Measurements from ENCODE around the gene OGDH.

OGDH gene

GRCh38 chr7:44606341-44607140 lies at the start of gene OGDH (continued):
- TF ChIP-seq, protein P1, sequence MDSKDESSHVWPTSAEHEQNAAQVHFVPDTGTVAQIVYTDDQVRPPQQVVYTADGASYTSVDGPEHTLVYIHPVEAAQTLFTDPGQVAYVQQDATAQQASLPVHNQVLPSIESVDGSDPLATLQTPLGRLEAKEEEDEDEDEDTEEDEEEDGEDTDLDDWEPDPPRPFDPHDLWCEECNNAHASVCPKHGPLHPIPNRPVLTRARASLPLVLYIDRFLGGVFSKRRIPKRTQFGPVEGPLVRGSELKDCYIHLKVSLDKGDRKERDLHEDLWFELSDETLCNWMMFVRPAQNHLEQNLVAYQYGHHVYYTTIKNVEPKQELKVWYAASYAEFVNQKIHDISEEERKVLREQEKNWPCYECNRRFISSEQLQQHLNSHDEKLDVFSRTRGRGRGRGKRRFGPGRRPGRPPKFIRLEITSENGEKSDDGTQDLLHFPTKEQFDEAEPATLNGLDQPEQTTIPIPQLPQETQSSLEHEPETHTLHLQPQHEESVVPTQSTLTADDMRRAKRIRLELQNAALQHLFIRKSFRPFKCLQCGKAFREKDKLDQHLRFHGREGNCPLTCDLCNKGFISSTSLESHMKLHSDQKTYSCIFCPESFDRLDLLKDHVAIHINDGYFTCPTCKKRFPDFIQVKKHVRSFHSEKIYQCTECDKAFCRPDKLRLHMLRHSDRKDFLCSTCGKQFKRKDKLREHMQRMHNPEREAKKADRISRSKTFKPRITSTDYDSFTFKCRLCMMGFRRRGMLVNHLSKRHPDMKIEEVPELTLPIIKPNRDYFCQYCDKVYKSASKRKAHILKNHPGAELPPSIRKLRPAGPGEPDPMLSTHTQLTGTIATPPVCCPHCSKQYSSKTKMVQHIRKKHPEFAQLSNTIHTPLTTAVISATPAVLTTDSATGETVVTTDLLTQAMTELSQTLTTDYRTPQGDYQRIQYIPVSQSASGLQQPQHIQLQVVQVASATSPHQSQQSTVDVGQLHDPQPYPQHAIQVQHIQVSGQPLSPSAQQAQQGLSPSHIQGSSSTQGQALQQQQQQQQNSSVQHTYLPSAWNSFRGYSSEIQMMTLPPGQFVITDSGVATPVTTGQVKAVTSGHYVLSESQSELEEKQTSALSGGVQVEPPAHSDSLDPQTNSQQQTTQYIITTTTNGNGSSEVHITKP (tag by site-specific recombination; IDR thresholded peaks at IDR 0.05): peak; percentile 58; the same call in 1 of the 2 replicates
- TF ChIP-seq ZBTB17 (tag by site-specific recombination; IDR thresholded peaks at IDR 0.05): peak; percentile 93
- TF ChIP-seq ZNF423 (tag by site-specific recombination; IDR thresholded peaks at IDR 0.05): no peak
- peak; percentile 99 for TF ChIP-seq PBX3 (CRISPR knock-in tag; IDR thresholded peaks at IDR 0.05)
- TF ChIP-seq, protein P2, sequence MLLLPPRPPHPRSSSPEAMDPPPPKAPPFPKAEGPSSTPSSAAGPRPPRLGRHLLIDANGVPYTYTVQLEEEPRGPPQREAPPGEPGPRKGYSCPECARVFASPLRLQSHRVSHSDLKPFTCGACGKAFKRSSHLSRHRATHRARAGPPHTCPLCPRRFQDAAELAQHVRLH (tag by site-specific recombination; IDR thresholded peaks at IDR 0.05): 0 out of 2 replicates have a peak, but pooled peaks have one; percentile 18
- TF ChIP-seq ZNF785 (tag by site-specific recombination; IDR thresholded peaks at IDR 0.05): no peak
- peak; percentile 92 for TF ChIP-seq ZNF501 (tag by site-specific recombination; IDR thresholded peaks at IDR 0.05)
- TF ChIP-seq IKZF3 (tag by site-specific recombination; IDR thresholded peaks at IDR 0.05): peak; percentile 60
- 0 out of 2 replicates have a peak, but pooled peaks have one; percentile 69 for TF ChIP-seq ZFP37 (tag by site-specific recombination; IDR thresholded peaks at IDR 0.05)
- TF ChIP-seq ZEB2 (tag by site-specific recombination; IDR thresholded peaks at IDR 0.05): peak; percentile 98
- TF ChIP-seq, protein P3, sequence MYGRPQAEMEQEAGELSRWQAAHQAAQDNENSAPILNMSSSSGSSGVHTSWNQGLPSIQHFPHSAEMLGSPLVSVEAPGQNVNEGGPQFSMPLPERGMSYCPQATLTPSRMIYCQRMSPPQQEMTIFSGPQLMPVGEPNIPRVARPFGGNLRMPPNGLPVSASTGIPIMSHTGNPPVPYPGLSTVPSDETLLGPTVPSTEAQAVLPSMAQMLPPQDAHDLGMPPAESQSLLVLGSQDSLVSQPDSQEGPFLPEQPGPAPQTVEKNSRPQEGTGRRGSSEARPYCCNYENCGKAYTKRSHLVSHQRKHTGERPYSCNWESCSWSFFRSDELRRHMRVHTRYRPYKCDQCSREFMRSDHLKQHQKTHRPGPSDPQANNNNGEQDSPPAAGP (tag by site-specific recombination; IDR thresholded peaks at IDR 0.05): peak; percentile 80
- peak; percentile 52; the same call in 1 of the 2 replicates for TF ChIP-seq OVOL3 (tag by site-specific recombination; IDR thresholded peaks at IDR 0.05)
- TF ChIP-seq SETDB1 (IDR thresholded peaks at IDR 0.05; ENCODE audit: insufficient read length, low read length): no peak
- TF ChIP-seq ZNF639 (tag by site-specific recombination; IDR thresholded peaks at IDR 0.05): peak; percentile 50; the same call in 1 of the 2 replicates
- TF ChIP-seq FEZF1 (tag by site-specific recombination; IDR thresholded peaks at IDR 0.05): peak; percentile 12; the same call in 1 of the 2 replicates
- TF ChIP-seq, protein P4, sequence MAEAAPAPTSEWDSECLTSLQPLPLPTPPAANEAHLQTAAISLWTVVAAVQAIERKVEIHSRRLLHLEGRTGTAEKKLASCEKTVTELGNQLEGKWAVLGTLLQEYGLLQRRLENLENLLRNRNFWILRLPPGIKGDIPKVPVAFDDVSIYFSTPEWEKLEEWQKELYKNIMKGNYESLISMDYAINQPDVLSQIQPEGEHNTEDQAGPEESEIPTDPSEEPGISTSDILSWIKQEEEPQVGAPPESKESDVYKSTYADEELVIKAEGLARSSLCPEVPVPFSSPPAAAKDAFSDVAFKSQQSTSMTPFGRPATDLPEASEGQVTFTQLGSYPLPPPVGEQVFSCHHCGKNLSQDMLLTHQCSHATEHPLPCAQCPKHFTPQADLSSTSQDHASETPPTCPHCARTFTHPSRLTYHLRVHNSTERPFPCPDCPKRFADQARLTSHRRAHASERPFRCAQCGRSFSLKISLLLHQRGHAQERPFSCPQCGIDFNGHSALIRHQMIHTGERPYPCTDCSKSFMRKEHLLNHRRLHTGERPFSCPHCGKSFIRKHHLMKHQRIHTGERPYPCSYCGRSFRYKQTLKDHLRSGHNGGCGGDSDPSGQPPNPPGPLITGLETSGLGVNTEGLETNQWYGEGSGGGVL (tag by site-specific recombination; IDR thresholded peaks at IDR 0.05): 0 out of 2 replicates have a peak, but pooled peaks have one; percentile 11
- TF ChIP-seq GLIS1 (tag by site-specific recombination; IDR thresholded peaks at IDR 0.05): peak; percentile 78
- peak; percentile 82 for TF ChIP-seq KLF16 (tag by site-specific recombination; IDR thresholded peaks at IDR 0.05)
- TF ChIP-seq, protein P5, sequence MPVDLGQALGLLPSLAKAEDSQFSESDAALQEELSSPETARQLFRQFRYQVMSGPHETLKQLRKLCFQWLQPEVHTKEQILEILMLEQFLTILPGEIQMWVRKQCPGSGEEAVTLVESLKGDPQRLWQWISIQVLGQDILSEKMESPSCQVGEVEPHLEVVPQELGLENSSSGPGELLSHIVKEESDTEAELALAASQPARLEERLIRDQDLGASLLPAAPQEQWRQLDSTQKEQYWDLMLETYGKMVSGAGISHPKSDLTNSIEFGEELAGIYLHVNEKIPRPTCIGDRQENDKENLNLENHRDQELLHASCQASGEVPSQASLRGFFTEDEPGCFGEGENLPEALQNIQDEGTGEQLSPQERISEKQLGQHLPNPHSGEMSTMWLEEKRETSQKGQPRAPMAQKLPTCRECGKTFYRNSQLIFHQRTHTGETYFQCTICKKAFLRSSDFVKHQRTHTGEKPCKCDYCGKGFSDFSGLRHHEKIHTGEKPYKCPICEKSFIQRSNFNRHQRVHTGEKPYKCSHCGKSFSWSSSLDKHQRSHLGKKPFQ (tag by site-specific recombination; IDR thresholded peaks at IDR 0.05): no peak
- TF ChIP-seq, protein P6, sequence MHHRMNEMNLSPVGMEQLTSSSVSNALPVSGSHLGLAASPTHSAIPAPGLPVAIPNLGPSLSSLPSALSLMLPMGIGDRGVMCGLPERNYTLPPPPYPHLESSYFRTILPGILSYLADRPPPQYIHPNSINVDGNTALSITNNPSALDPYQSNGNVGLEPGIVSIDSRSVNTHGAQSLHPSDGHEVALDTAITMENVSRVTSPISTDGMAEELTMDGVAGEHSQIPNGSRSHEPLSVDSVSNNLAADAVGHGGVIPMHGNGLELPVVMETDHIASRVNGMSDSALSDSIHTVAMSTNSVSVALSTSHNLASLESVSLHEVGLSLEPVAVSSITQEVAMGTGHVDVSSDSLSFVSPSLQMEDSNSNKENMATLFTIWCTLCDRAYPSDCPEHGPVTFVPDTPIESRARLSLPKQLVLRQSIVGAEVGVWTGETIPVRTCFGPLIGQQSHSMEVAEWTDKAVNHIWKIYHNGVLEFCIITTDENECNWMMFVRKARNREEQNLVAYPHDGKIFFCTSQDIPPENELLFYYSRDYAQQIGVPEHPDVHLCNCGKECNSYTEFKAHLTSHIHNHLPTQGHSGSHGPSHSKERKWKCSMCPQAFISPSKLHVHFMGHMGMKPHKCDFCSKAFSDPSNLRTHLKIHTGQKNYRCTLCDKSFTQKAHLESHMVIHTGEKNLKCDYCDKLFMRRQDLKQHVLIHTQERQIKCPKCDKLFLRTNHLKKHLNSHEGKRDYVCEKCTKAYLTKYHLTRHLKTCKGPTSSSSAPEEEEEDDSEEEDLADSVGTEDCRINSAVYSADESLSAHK (tag by site-specific recombination; IDR thresholded peaks at IDR 0.05): no peak
- TF ChIP-seq ZFP41 (tag by site-specific recombination; IDR thresholded peaks at IDR 0.05; ENCODE audit: borderline replicate concordance): no peak
- TF ChIP-seq KLF9 (tag by site-specific recombination; IDR thresholded peaks at IDR 0.05; ENCODE audit: low read depth): peak; percentile 77
